GM19372 (cell line): Measurements from ENCODE around the gene C1QTNF1.

Source experiments
- ATAC-seq: cut with Tn5 transposase; IDR thresholded peaks from one replicate; pipeline ENCODE4 v1.9.1; 2021; ENCODE audit warnings: mild to moderate bottlenecking, low read depth, moderate library complexity; ENCODE audit not compliant: unreplicated experiment

The C1QTNF1 gene

GRCh38 chr17:79038545-79039135, 14.7 kb downstream of the C1QTNF1 start:
- no peak for ATAC-seq

- no peak for ATAC-seq
These were observed 15.2 kb downstream of the C1QTNF1 start for GRCh38 chr17:79039171-79039570.

DNA sequence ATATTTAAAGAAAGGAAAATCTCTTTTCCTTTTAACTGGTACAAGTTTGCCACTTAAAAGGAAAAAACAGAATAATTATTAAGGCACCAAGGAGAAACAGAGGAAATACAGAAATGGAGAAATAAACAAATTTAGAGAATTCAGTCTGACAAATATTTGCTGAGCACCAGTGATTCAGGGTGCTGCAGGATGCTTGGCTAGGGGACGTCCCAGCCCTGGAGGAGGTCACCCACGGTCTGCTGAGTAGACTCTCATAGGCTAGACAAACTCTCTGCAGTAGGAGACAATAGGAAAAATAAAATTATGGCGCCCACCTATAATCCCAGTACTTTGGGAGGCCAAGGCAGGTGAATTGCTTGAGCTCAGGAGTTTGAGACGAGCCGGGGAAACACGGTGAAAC, 15.9 kb downstream of the C1QTNF1 start:
- ATAC-seq, result no peak

DNA sequence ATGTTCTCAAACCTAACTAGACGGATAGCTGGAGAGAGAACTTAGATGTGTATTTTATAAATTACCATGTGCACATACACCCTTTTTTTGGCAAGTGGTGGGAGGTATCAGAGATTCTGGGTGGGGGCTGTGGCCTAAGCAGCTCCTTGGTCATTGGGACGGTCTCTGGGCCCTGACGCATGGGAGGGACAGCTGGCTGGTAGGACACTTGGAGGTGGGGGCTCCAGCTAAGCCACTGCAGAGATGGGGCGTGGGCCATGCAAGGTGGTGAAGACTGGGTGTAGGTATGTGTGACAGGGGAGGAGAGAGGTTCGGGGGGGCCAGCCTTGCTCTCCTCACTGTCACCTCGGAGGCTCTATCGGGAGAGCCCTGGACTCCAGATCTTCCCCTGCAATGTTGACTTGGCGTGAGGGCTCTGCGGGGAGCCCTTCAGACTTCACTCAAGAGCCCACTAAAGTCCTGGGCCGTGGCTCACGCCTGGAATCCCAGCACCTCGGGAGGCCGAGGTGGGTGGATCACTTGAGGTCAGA, 17.1 kb downstream of the C1QTNF1 start:
- no peak for ATAC-seq

GRCh38 chr17:79041723-79042420, 17.9 kb downstream of the C1QTNF1 start:
- ATAC-seq, result no peak

- no peak for ATAC-seq
These were observed 18.6 kb downstream of the C1QTNF1 start for GRCh38 chr17:79042421-79043190.

GRCh38 chr17:79043191-79043930, 19.4 kb downstream of the C1QTNF1 start:
- no peak for ATAC-seq

DNA sequence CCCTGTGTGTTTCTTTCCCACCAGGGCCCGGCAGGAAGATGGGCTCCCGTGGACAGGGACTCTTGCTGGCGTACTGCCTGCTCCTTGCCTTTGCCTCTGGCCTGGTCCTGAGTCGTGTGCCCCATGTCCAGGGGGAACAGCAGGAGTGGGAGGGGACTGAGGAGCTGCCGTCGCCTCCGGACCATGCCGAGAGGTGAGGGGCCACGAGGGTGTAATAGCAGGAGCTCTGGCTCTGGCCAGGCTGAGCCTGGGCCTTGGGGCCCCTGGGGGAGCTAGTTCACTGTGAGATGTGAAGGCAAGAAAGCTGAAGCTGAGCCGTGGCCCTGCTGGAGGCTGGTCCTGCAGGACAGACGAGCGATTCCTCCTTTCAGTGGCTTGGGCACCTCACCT, 20.0 kb downstream of the C1QTNF1 start:
- ATAC-seq, result no peak

GRCh38 chr17:79044462-79044861, 20.5 kb downstream of the C1QTNF1 start:
- no peak for ATAC-seq

DNA sequence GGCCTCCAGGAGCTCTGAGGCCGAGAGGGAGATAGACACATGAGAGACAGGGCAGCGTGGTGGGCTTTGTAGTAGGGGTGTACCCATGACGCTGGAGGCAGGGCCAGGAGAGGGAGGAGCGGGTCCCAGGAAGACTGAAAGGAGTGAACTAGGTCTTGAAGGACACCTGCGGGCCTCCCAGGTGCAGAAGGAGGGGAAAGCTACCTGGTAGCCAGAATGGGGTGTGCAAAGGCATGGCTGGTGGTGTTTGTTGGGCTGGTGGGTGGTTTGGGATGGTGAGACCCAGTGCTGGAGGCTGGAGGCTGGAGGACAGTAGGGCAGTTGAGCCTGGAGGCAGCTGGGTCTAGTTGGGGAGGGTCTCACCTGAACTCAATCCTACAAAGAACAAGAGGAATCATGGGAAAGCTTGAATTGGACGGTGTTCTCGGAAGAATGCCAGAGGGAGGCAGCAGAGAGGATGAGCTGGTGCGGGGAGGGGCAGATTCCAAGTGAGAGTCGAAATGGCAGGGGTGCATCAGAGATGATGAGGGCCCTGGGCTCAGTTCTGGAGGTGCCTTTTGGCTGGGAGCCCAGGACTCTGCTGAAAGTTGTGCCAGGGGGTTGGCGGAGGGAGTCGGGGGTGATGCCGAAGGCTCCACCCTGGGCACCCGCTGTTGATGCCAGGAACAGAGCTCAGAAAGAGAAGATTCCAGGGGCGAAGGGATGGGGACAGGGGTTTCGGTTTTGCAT, 21.2 kb downstream of the C1QTNF1 start:
- ATAC-seq, result no peak

GRCh38 chr17:79045842-79046196, 21.9 kb downstream of the C1QTNF1 start:
- ATAC-seq, result no peak

GRCh38 chr17:79046197-79046915, 22.4 kb downstream of the C1QTNF1 start:
- ATAC-seq, result no peak

DNA sequence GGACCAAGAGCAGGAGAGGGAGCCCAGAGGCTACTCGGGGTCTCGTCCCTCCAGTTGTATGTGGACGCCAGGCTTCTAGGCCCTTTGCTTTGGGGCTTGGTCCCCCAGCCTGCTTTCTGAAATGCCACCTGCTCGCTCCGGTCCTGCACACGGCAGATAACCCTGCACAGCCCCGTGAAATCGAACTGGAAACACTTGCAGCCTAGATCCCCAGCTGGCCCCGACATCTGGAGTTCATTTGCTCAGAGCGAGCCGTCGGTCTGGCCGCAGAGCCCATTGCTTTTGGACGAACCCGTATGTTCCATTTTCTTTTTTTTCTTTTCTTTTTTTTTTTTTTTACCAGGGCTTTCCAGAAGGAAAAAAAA, 22.9 kb downstream of the C1QTNF1 start:
- ATAC-seq, result no peak

GRCh38 chr17:79047291-79047920, 23.4 kb downstream of the C1QTNF1 start:
- no peak for ATAC-seq

DNA sequence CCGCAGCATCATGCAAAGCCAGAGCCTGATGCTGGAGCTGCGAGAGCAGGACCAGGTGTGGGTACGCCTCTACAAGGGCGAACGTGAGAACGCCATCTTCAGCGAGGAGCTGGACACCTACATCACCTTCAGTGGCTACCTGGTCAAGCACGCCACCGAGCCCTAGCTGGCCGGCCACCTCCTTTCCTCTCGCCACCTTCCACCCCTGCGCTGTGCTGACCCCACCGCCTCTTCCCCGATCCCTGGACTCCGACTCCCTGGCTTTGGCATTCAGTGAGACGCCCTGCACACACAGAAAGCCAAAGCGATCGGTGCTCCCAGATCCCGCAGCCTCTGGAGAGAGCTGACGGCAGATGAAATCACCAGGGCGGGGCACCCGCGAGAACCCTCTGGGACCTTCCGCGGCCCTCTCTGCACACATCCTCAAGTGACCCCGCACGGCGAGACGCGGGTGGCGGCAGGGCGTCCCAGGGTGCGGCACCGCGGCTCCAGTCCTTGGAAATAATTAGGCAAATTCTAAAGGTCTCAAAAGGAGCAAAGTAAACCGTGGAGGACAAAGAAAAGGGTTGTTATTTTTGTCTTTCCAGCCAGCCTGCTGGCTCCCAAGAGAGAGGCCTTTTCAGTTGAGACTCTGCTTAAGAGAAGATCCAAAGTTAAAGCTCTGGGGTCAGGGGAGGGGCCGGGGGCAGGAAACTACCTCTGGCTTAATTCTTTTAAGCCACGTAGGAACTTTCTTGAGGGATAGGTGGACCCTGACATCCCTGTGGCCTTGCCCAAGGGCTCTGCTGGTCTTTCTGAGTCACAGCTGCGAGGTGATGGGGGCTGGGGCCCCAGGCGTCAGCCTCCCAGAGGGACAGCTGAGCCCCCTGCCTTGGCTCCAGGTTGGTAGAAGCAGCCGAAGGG, 24.2 kb downstream of the C1QTNF1 start:
- ATAC-seq, result no peak

GRCh38 chr17:79048826-79049755, 25.1 kb downstream of the C1QTNF1 start:
- ATAC-seq, result no peak

DNA sequence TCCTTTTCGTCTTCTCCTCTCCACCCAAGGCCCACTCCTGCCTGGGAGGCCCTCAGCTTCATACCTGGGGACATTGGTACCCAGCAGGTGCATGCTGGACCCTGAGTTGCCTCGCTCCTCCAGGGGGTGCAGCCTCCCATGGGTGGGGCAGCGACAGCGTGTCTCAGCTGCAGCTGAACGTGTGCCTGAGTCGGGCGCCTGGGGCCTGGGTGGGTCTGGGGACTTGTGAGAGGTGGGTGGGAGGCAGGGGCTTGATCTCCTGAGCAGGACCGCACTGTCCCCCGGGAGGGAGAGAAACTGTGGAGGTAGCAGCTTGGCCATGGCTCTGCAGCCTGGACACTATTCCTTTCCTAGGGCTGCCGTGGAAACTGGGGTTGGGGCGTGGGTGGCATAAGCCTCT, 25.9 kb downstream of the C1QTNF1 start:
- no peak for ATAC-seq
